ENCODE measurements around the gene UBE2J2.
A peak's percentile ranks its signal among the peaks of the same experiment; 100 is the strongest.

GRCh38 chr1:1302006-1302430, 28.4 kb upstream of the UBE2J2 start:
- TF ChIP-seq CTCF (IDR thresholded peaks at IDR 0.05) (peak in 1 of 3 experiments; percentile 24), POLR2A (IDR thresholded peaks at IDR 0.05) (no peak)

All from testis (tissue), 2 donors.